CD8-positive, alpha-beta memory T cell (primary cell): ENCODE measurements around the gene CPT1A. TPM values are rescaled to one million over a fixed set of nuclear protein-coding genes. Genes with fewer than 3 reads are reported as not detected.

Source experiments
- CTCF ChIA-PET: fragments of 350-600 bp; sonication (Branson Sonifier 250); formaldehyde crosslinking; loops from one replicate; lab custom pipeline; 2021; ENCODE audit warnings: antibody characterized with exemption; lab: Charles Lee
- POLR2A ChIA-PET: fragments of 350-600 bp; sonication (Branson Sonifier 250); formaldehyde crosslinking; loops from one replicate; lab custom pipeline; 2021; ENCODE audit warnings: antibody characterized with exemption; lab: Charles Lee
- DNase-seq, 5 donors: peaks; one replicate each; pipeline versions ENCODE4 v3.0.0 to v3.0.0-alpha.2; 2020 to 2022; ENCODE audit warnings: mixed read lengths in 1 of 5
- H3K27ac ChIP-seq: one replicate; pipeline ENCODE4 v1.7.0; 2013; ENCODE audit warnings: low read depth, mild to moderate bottlenecking, low read length, moderate library complexity
- H3K27me3 ChIP-seq: 2 replicates; pipeline ENCODE4 v1.7.0; 2013; ENCODE audit warnings: low read length, mild to moderate bottlenecking; ENCODE audit not compliant: insufficient read depth, poor library complexity, severe bottlenecking
- H3K36me3 ChIP-seq: 2 replicates; pipeline ENCODE4 v1.7.0; 2013; ENCODE audit warnings: mild to moderate bottlenecking, low read length, moderate library complexity; ENCODE audit not compliant: insufficient read depth
- H3K4me1 ChIP-seq: 2 replicates; pipeline ENCODE4 v1.7.0; 2013; ENCODE audit warnings: mild to moderate bottlenecking, low read length, moderate library complexity; ENCODE audit not compliant: insufficient read depth
- H3K4me3 ChIP-seq: 2 replicates; pipeline ENCODE4 v1.7.0; 2013; ENCODE audit warnings: mild to moderate bottlenecking, low read length
- H3K9me3 ChIP-seq: 2 replicates; pipeline ENCODE4 v1.7.0; 2013; ENCODE audit warnings: mild to moderate bottlenecking, low read length
- H3K27ac Mint-ChIP-seq, 8 donors: one replicate each; pipeline ENCODE4 v1.8.0; 2020 to 2021; ENCODE audit warnings: mixed read lengths in 8 of 8, mild to moderate bottlenecking in 6 of 8, inconsistent platforms in 3 of 8, moderate library complexity in 3 of 8
- H3K27me3 Mint-ChIP-seq, 2 donors: one replicate each; pipeline ENCODE4 v1.8.0; 2020 to 2021; ENCODE audit warnings: mixed read lengths in 2 of 2, mild to moderate bottlenecking in 1 of 2, moderate library complexity in 1 of 2
- H3K36me3 Mint-ChIP-seq, 3 donors: one replicate each; pipeline ENCODE4 v1.8.0; 2020 to 2021; ENCODE audit warnings: mixed read lengths in 3 of 3, inconsistent platforms in 1 of 3, mild to moderate bottlenecking in 1 of 3
- H3K4me1 Mint-ChIP-seq, 3 donors: one replicate each; pipeline ENCODE4 v1.8.0; 2020 to 2021; ENCODE audit warnings: mixed read lengths in 3 of 3, inconsistent platforms in 1 of 3, mild to moderate bottlenecking in 1 of 3
- H3K4me3 Mint-ChIP-seq, 7 donors: one replicate each; pipeline ENCODE4 v1.8.0; 2020 to 2021; ENCODE audit warnings: mixed read lengths in 7 of 7, mild to moderate bottlenecking in 6 of 7, moderate library complexity in 4 of 7, inconsistent platforms in 2 of 7
- H3K9me3 Mint-ChIP-seq, 5 donors: one replicate each; pipeline ENCODE4 v1.8.0; 2020 to 2022; ENCODE audit warnings: mixed read lengths in 5 of 5, mild to moderate bottlenecking in 3 of 5, moderate library complexity in 2 of 5, inconsistent platforms in 1 of 5
- polyA plus RNA-seq: library from polyadenylated mRNA; unstranded; fragments of 300-500 nt; fragmentation: Illumina TruSeq; gene quantifications from one replicate; pipeline ENCODE4 v1.2.3, GENCODE V29; 2021
- total RNA-seq, 2 experiments: library from RNA; stranded (reverse); gene quantifications; one replicate each; pipeline ENCODE4 v1.2.3, GENCODE V29; 2021

CPT1A gene
- total and polyA plus RNA-seq, 3 experiments from 2014 or later = 9.8 to 27.4 (median 25.6) TPM

DNA sequence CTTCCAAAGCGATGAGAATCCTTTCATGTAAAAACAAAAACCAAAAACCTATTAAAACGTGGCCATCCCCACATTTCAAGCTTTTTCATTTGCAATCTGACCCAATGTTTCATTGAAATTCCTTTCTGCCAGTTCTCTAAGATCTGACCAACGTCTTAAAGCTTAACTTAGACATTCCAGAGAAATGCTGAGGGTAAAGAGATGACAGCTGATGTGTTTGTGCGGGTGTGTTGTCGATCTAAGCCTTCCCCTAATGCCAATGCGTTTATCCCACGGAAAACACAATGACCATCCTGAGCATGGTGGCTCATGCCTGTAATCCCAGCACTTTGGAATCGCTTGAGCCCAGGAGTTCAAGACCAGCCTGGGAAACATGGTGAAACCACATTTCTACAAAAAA is 84.0 kb downstream of the CPT1A start:
- H3K4me3 Mint-ChIP-seq = no peak overlapping the region
- Histone ChIP-seq H3K4me1 (no peaks in the 10 kb centered on the region), H3K36me3 (peaks cover 31% of the 10 kb centered on the region), H3K4me3 (no peak overlapping the region), H3K27ac (no peak overlapping the region), H3K9me3 (no peaks in the 10 kb centered on the region), H3K27me3 (no peaks in the 10 kb centered on the region)
- H3K27me3 Mint-ChIP-seq = no peaks in the 10 kb centered on the region
- peaks cover 0 to 1% (median 0%) of the 10 kb centered on the region in 3 donors for H3K4me1 Mint-ChIP-seq
- ChIA-PET CTCF (no interaction called here), POLR2A (no interaction called here)
- DNase-seq = no peak
- no peaks in the 10 kb centered on the region for H3K9me3 Mint-ChIP-seq
- H3K36me3 Mint-ChIP-seq = peaks cover 7 to 62% (median 19%) of the 10 kb centered on the region in 3 donors
- H3K27ac Mint-ChIP-seq = no peak overlapping the region

- H3K27me3 ChIP-seq = no peaks in the 10 kb centered on the region
- no peaks in the 10 kb centered on the region for H3K9me3 ChIP-seq
- Mint-ChIP-seq H3K36me3 (peaks cover 4 to 48% (median 17%) of the 10 kb centered on the region in 3 donors), H3K9me3 (no peaks in the 10 kb centered on the region), H3K27me3 (no peaks in the 10 kb centered on the region), H3K27ac (no peak overlapping the region), H3K4me3 (no peak overlapping the region), H3K4me1 (peaks cover 4 to 11% (median 7%) of the 10 kb centered on the region in 3 donors)
- H3K4me1 ChIP-seq = no peaks in the 10 kb centered on the region
- POLR2A ChIA-PET = no interaction called here
- DNase-seq = no peak
- H3K36me3 ChIP-seq = peaks cover 22% of the 10 kb centered on the region
- CTCF ChIA-PET = no interaction called here
- H3K4me3 ChIP-seq = no peak overlapping the region
- no peak overlapping the region for H3K27ac ChIP-seq
These were observed 85.4 kb downstream of the CPT1A start for GRCh38 chr11:68756171-68756766.

DNA sequence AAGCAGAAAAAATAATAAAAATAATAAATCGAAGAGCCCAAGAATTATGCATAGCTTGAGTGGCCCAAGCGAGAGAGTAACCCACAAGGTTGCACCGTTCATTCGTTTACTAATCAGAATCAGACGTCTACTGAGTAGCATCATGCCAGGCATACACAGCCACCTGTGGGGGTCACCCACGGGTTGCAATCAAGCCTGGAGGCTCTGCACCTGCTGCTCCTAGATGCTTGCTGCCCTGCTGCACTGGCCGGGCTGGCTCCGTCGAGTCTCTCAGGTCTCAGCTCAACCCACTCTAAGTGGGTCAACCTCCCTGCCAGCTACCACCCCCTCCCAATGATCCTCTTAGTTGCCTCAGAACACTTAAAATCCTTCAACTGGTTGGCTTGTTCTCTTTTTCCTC is 88.4 kb downstream of the CPT1A start:
- no peak overlapping the region for H3K4me3 ChIP-seq
- H3K27me3 ChIP-seq = no peaks in the 10 kb centered on the region
- POLR2A ChIA-PET = no interaction called here
- H3K27ac ChIP-seq = no peak overlapping the region
- H3K9me3 ChIP-seq = no peaks in the 10 kb centered on the region
- H3K4me1 Mint-ChIP-seq = peaks cover 15 to 20% (median 16%) of the 10 kb centered on the region in 3 donors
- H3K27me3 Mint-ChIP-seq = no peaks in the 10 kb centered on the region
- no peaks in the 10 kb centered on the region for H3K4me1 ChIP-seq
- H3K27ac Mint-ChIP-seq = no peak overlapping the region
- no peak for DNase-seq
- H3K36me3 Mint-ChIP-seq = peaks cover 4 to 30% (median 11%) of the 10 kb centered on the region in 3 donors
- H3K36me3 ChIP-seq = peaks cover 16% of the 10 kb centered on the region
- H3K4me3 Mint-ChIP-seq = peak overlapping the region in 3 of 7 donors; percentile 15 to 80 (median 26)
- H3K9me3 Mint-ChIP-seq = no peaks in the 10 kb centered on the region
- CTCF ChIA-PET = interaction anchor here (1.1 to 2.3 kb wide), 2 partner anchors 90 to 91 kb away, joined by 3 to 7 read pairs; no protein-coding TSS in a partner anchor

DNA sequence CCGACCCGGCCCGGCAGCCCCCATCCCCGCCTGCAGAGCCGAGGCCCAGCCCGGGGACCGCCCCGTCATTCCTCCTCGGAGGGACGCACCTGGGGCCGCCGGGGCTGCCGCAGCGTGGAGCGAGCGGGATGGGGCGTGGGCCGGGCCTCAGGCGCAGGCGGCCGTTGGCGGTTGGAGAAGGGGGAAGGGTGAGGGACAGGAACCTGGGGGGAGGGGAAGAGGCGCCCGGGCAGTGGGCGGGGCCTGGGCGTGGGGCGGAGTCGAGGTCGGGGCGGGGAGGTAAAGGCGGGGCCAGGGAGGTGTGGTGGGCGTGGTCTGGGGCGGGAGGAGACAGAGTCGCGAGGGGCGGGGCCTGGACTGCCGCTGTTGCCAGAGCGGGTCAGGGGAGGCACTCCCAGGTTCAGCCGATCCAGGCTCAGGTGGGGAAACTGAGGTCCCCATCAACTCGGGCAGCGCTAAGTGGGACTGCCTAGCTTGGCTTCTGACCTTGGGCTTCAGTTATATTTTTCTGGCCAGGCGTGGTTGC is 90.3 kb downstream of the CPT1A start, which contains the start of gene TESMIN:
Gene TESMIN (minus strand): TSS at position 190 of the 526 bp plus-strand sequence. CDS start 860 bp downstream, outside the sequence.
- Mint-ChIP-seq H3K9me3 (no peaks in the 10 kb centered on the region), H3K4me3 (peak within 1 kb of the TSS; percentile 72 to 91 (median 79)), H3K27me3 (no peaks in the 10 kb centered on the region)

GRCh38 chr11:68751004-68751325 is 90.8 kb downstream of the CPT1A start:
- H3K9me3 ChIP-seq = no peaks in the 10 kb centered on the region
- no peaks in the 10 kb centered on the region for H3K4me1 ChIP-seq
- H3K27me3 ChIP-seq = no peaks in the 10 kb centered on the region
- Mint-ChIP-seq H3K4me1 (peaks cover 15 to 20% (median 16%) of the 10 kb centered on the region in 3 donors), H3K36me3 (peaks cover 4 to 16% (median 5%) of the 10 kb centered on the region in 3 donors), H3K4me3 (no peak overlapping the region), H3K9me3 (no peaks in the 10 kb centered on the region), H3K27ac (no peak overlapping the region), H3K27me3 (no peaks in the 10 kb centered on the region)
- H3K4me3 ChIP-seq = no peak overlapping the region
- no peak overlapping the region for H3K27ac ChIP-seq
- POLR2A ChIA-PET = interaction anchor here (1.7 kb wide), 1 partner anchor 92 kb away, joined by 6 read pairs; no protein-coding TSS in a partner anchor
- DNase-seq = no peak
- H3K36me3 ChIP-seq = no peaks in the 10 kb centered on the region
- CTCF ChIA-PET = interaction anchor here (1.0 to 2.3 kb wide), 3 partner anchors 93 to 94 kb away, joined by 3 to 8 read pairs (median 7); no protein-coding TSS in a partner anchor

More for the DNA sequence above, 90.3 kb downstream of the CPT1A start, which contains the start of gene TESMIN:
- Mint-ChIP-seq H3K36me3 (peaks cover 4 to 16% (median 5%) of the 10 kb centered on the region in 3 donors), H3K4me1 (peaks cover 15 to 20% (median 16%) of the 10 kb centered on the region in 3 donors), H3K27ac (peak within 1 kb of the TSS; percentile 29 to 94 (median 62))
- POLR2A ChIA-PET = interaction anchor here (0.9 kb wide), 1 partner anchor 19 kb away, joined by 4 read pairs; no protein-coding TSS in a partner anchor
- Histone ChIP-seq H3K27ac (no peak within 1 kb of the TSS), H3K4me1 (no peaks in the 10 kb centered on the region), H3K36me3 (no peaks in the 10 kb centered on the region), H3K4me3 (no peak within 1 kb of the TSS), H3K27me3 (no peaks in the 10 kb centered on the region), H3K9me3 (no peaks in the 10 kb centered on the region)
- CTCF ChIA-PET = interaction anchor here (1.0 to 2.3 kb wide), 2 partner anchors 92 to 93 kb away, joined by 3 to 7 read pairs; no protein-coding TSS in a partner anchor
- DNase-seq = peak; percentile 80 to 93 (median 88)

DNA sequence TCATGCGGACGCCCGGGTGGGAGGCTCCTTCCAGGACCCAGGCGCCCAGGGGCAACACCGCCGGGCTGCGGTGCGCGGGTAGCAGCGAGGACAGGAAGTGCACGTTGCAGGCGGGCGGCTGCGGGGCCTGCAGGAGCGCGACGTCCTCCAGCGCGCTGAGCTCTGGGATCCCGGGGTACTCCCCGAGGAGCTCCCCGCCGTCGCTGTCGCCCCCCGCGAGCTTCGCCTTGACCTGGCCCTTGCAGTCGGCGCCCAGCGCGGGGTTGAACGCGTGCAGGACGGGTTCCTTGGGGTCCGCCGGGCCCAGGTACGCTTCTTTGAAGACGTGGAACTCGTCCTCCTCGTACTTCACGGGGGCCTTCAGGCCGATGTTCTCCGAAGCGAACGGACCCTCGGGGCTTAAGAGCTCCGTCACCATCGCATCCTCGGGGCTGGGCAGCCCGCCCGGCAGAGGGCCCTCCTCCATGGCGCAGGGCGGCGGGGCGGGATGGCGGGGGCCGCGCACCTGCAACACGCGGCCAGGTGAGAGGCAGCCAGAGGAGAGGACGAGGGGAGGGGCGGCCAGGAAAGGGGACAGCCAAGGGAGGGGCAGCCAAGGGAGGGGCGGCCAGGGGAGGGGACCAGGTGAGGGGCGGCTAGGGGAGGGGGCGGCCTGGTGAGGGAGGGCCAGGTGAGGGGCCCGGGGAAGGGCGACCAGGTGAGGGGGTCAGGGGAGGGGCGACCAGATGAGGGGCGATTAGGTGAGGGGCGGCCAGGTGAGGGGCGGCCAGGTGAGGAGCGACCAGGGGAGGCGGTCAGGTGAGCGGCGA is 91.3 kb downstream of the CPT1A start:
- H3K27me3 Mint-ChIP-seq = no peaks in the 10 kb centered on the region
- DNase-seq = peak in 4 of 5 donors; percentile 2 to 56 (median 17)
- H3K4me3 ChIP-seq = no peak overlapping the region
- no peaks in the 10 kb centered on the region for H3K27me3 ChIP-seq
- peaks cover 15 to 20% (median 16%) of the 10 kb centered on the region in 3 donors for H3K4me1 Mint-ChIP-seq
- H3K4me1 ChIP-seq = no peaks in the 10 kb centered on the region
- ChIA-PET CTCF (interaction anchor here (1.8 to 2.1 kb wide), 2 partner anchors 93 to 94 kb away, joined by 4 to 8 read pairs; no protein-coding TSS in a partner anchor), POLR2A (interaction anchor here (0.9 to 1.7 kb wide), 4 partner anchors 48 to 1121 kb away, joined by 3 to 6 read pairs (median 5); partner anchors contain the start of gene CPT1A)
- no peaks in the 10 kb centered on the region for H3K9me3 ChIP-seq
- H3K4me3 Mint-ChIP-seq = peak overlapping the region in 6 of 7 donors; percentile 15 to 78 (median 60)
- no peaks in the 10 kb centered on the region for H3K36me3 ChIP-seq
- H3K27ac Mint-ChIP-seq = no peak overlapping the region
- H3K27ac ChIP-seq = no peak overlapping the region
- H3K9me3 Mint-ChIP-seq = no peaks in the 10 kb centered on the region
- peaks cover 4 to 20% (median 5%) of the 10 kb centered on the region in 3 donors for H3K36me3 Mint-ChIP-seq

DNA sequence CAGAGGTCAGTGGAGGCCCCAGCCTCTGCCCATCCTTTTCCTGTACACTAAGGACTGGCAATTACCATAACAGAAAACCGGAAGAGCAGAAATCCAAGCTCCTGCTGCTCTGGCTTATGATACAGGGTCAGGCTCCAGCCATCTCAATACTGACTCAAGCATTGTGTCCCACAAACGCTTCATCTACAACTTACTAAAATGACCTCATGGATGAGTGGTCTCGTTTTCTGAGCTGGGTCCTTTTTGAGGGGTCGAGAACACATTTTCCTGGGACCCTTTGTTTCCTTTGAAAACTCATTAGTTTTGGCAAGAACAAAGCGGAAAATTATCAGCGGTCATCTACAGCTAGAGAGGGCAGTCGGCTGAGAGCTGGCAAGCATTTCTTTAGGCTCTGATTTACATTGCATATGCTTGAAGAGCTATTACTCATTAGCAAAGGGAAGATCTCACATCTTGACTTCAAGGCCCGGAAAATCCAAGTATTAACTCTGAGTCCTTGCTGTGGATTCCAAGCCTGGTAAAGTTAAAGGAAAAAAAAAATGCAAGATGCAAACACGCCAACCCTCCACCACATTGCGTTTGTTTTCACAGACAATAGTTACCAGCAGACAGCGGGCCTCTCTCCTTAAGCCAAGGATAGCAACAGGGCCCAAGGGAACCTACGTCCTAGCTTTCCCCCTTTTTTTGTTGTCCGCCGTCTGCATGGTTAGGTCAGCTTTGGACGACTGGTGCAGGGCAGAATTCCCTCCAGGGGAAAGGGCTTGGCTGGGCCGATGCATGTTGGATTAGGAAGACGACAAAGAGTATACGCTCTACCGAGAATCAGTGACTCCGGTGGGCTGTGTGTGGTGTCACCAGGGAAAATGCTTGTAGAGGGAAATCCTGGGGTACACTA is 92.2 kb downstream of the CPT1A start:
- peak overlapping the region in 5 of 8 donors; percentile 29 to 85 (median 72) for H3K27ac Mint-ChIP-seq
- Histone ChIP-seq H3K27me3 (no peaks in the 10 kb centered on the region), H3K9me3 (no peaks in the 10 kb centered on the region), H3K27ac (no peak overlapping the region), H3K4me3 (no peak overlapping the region), H3K4me1 (no peaks in the 10 kb centered on the region), H3K36me3 (no peaks in the 10 kb centered on the region)
- H3K9me3 Mint-ChIP-seq = no peaks in the 10 kb centered on the region
- peaks cover 4 to 17% (median 5%) of the 10 kb centered on the region in 3 donors for H3K36me3 Mint-ChIP-seq
- H3K4me3 Mint-ChIP-seq = peak overlapping the region; percentile 47 to 82 (median 74)
- no peaks in the 10 kb centered on the region for H3K27me3 Mint-ChIP-seq
- CTCF ChIA-PET = interaction anchor here (1.8 to 2.1 kb wide), 2 partner anchors 94 to 95 kb away, joined by 4 to 8 read pairs; no protein-coding TSS in a partner anchor
- POLR2A ChIA-PET = interaction anchor here (0.9 to 1.7 kb wide), 4 partner anchors 49 to 1120 kb away, joined by 3 to 6 read pairs (median 5); partner anchors contain the start of gene CPT1A
- H3K4me1 Mint-ChIP-seq = peaks cover 15 to 20% (median 16%) of the 10 kb centered on the region in 3 donors
- DNase-seq = no peak
